ENCODE results near the gene TUBA8. TPM values are rescaled to one million over a fixed set of nuclear protein-coding genes. Genes with fewer than 3 reads are reported as not detected.

TUBA8 gene
- total and polyA plus RNA-seq, 7 experiments from 2014 or later = 0.33 to 3.5 (median 3.1) TPM

DNA sequence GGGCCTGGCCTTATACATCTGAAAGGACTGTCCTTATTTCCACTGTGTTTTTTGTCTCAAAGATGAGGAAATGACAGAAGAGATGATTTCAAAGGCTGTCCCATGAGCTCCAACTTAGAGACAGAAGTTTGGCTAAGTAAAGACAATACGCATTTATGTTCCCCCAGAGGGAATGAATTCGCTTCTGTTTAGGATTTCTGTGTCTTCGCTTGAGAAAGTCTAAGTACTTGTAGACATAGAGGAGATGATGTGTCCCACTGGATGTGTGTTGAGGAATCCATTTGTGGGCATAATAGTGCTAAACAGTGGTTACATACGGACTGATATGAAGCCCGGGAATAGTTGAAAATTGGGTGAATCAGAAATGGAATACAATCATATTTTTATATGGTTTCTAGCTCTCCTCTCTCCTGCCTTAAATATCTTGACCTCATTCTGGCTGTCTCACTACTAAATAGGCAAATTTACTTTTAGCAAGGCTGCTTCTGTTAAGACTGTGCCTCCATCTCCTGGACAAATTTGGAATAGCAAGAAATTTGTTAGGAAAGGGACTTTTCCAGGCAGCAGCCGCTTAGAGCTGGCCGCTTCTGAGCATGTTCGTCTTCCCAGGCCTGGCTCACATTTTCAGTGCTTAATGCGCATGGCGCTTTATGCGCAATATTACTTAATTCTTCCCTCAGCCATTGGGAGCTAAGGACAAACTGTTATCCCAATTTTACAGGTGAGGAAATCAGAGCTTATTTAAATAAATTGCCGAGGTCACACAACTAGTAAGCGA, 34.7 kb upstream of the TUBA8 start:
- Histone ChIP-seq H3K27me3 (ENCODE audit: control insufficient read depth in 2 of 2, insufficient read depth in 2 of 2, low read length in 2 of 2) (no peaks in the 10 kb centered on the region), H3K27ac (ENCODE audit: low read depth, low read length) (peak overlapping the region; percentile 51), H3K9me3 (ENCODE audit: control insufficient read depth in 2 of 3, low read length in 3 of 3) (no peaks in the 10 kb centered on the region), H3K36me3 (ENCODE audit: control insufficient read depth in 2 of 3, insufficient read depth in 3 of 3, low read length in 3 of 3) (peaks cover 0 to 20% (median 3%) of the 10 kb centered on the region in 3 experiments), H3K4me3 (ENCODE audit: low read length) (no peak overlapping the region), H3K4me1 (ENCODE audit: control insufficient read depth in 2 of 2, insufficient read depth in 2 of 2, low read length in 2 of 2) (peaks cover 19 to 27% of the 10 kb centered on the region in 2 donors)
- peaks cover 0 to 3% (median 0%) of the 10 kb centered on the region in 11 donors for H3K9me3 Mint-ChIP-seq
- POLR2A ChIA-PET = interaction anchor here (0.9 to 2.6 kb wide), 4 partner anchors 18 to 299 kb away, joined by 3 to 18 read pairs (median 4); no protein-coding TSS in a partner anchor
- peaks cover 4 to 15% (median 5%) of the 10 kb centered on the region in 5 donors for H3K36me3 Mint-ChIP-seq
- CTCF ChIA-PET = interaction anchor here (0.6 to 4.1 kb wide), 16 partner anchors 11 to 339 kb away, joined by 3 to 87 read pairs (median 4); partner anchors contain the start of gene USP18
- H3K4me3 Mint-ChIP-seq = peak overlapping the region; percentile 40 to 100 (median 72)
- DNase-seq (peak in 7 of 9 donors; percentile 54 to 71 (median 67)), ATAC-seq (peak; percentile 18)
- peaks cover 17 to 47% (median 44%) of the 10 kb centered on the region in 7 donors for H3K4me1 Mint-ChIP-seq
- H3K27ac Mint-ChIP-seq = peak overlapping the region in 8 of 9 donors; percentile 45 to 99 (median 80)
- no peaks in the 10 kb centered on the region for H3K27me3 Mint-ChIP-seq
- intact Hi-C loops (cut with micrococcal nuclease) = loop anchor here (1.0 to 5.0 kb wide), 14 partner anchors 51 to 1641 kb away; partner anchors contain the start of genes MICAL3 (in 2 of the 2), ADA2 (in 1 of the 2), BCL2L13 (in 1 of the 2) and CDC45 (in 1 of the 2)

DNA sequence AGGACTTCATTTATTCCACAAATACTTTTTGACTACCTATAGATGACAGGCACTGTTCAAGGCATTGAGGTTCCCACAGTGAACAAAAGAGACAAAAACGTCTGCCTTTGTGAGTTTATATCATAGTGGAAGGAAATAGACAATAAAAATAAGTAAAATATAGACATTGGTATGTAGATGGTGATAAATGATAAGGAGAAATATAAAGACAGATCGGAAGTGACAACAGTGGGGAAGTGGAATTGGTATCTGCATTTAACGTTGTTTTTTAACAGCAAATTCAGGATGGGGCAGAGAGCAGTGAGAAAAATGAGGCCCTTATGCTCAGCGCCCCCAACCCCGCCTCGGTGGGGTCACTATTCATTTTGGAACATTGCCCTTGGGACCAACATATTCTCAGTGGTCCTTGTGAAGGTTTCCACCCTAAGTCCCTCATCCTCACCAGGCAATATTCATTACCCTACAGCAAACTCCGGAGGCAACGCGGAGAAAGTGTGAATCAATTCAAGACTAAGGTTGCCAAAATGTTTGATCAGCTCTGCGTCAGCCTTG, 33.4 kb upstream of the TUBA8 start:
- H3K27ac Mint-ChIP-seq = peak overlapping the region; percentile 93 to 99 (median 98)
- peaks cover 21 to 59% (median 55%) of the 10 kb centered on the region in 7 donors for H3K4me1 Mint-ChIP-seq
- Histone ChIP-seq H3K4me3 (ENCODE audit: low read length) (peak overlapping the region; percentile 96), H3K36me3 (ENCODE audit: control insufficient read depth in 2 of 3, insufficient read depth in 3 of 3, low read length in 3 of 3) (peaks cover 0 to 29% (median 4%) of the 10 kb centered on the region in 3 experiments), H3K27ac (ENCODE audit: low read depth, low read length) (peak overlapping the region; percentile 80), H3K27me3 (ENCODE audit: control insufficient read depth in 2 of 2, insufficient read depth in 2 of 2, low read length in 2 of 2) (no peaks in the 10 kb centered on the region), H3K9me3 (ENCODE audit: control insufficient read depth in 2 of 3, low read length in 3 of 3) (no peaks in the 10 kb centered on the region), H3K4me1 (ENCODE audit: control insufficient read depth in 2 of 2, insufficient read depth in 2 of 2, low read length in 2 of 2) (peaks cover 19 to 27% of the 10 kb centered on the region in 2 donors)
- POLR2A ChIA-PET = interaction anchor here (0.7 to 2.6 kb wide), 10 partner anchors 8 to 1067 kb away, joined by 3 to 18 read pairs (median 4); partner anchors contain the start of genes ESS2 and USP18
- no peaks in the 10 kb centered on the region for H3K27me3 Mint-ChIP-seq
- peaks cover 5 to 26% (median 18%) of the 10 kb centered on the region in 5 donors for H3K36me3 Mint-ChIP-seq
- CTCF ChIA-PET = interaction anchor here (0.7 to 4.1 kb wide), 6 partner anchors 78 to 340 kb away, joined by 3 to 87 read pairs (median 6); no protein-coding TSS in a partner anchor
- ATAC-seq = no peak
- H3K9me3 Mint-ChIP-seq = peaks cover 0 to 4% (median 0%) of the 10 kb centered on the region in 11 donors
- DNase-seq = peak in 1 of 9 donors; percentile 6
- intact Hi-C loops (cut with micrococcal nuclease) = loop anchor here (1.0 to 5.0 kb wide), 17 partner anchors 52 to 1640 kb away; partner anchors contain the start of genes ATP6V1E1 (in 2 of the 2), BCL2L13 (in 2 of the 2), MICAL3 (in 2 of the 2) and USP18 (in 2 of the 2)
- peak overlapping the region; percentile 94 to 100 (median 97) for H3K4me3 Mint-ChIP-seq

DNA sequence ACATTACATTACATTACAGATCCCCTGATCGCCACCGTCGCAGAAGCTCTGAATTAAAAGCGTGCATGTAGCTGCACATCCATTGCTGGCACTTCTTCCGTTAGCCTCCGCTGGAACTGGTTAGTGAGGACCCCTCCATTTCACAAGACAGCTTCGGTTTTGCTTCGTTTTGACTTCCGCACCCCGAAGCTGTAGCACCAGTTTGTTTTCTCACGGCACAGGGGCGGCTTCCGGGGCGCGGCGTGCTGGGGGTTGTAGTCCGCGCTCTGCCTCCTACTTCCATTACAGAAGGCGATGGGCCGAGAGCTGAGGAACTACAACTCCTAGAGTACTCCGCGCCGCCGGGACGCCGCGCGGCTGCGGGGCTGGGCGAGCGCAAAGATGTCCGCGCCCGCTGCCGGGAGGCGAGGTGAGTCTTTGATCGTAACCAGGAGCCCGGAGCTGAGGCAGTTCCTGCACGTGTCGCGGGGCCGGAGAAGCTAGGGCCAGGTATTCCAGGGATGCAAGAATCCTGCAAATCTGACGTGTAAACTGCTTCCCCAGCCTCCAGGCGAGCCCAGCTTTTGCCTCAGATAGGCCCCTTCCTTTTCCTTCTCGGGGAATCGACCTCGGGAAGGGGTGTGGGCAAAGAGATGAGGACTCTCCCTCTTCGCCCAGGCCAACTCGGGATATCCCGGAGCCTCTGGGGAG, 32.8 kb upstream of the TUBA8 start, which contains the start of gene PEX26:
Gene PEX26 (plus strand): TSS at position 352 of the 690 bp plus-strand sequence. CDS start 387 bp downstream, outside the sequence.
- Histone ChIP-seq H3K9me3 (ENCODE audit: control insufficient read depth in 2 of 3, low read length in 3 of 3) (no peaks in the 10 kb centered on the region), H3K4me1 (ENCODE audit: control insufficient read depth in 2 of 2, insufficient read depth in 2 of 2, low read length in 2 of 2) (peaks cover 19 to 27% of the 10 kb centered on the region in 2 donors), H3K4me3 (ENCODE audit: low read length) (peak within 1 kb of the TSS; percentile 96), H3K36me3 (ENCODE audit: control insufficient read depth in 2 of 3, insufficient read depth in 3 of 3, low read length in 3 of 3) (peaks cover 3 to 35% (median 4%) of the 10 kb centered on the region in 3 experiments), H3K27ac (ENCODE audit: low read depth, low read length) (peak within 1 kb of the TSS; percentile 80), H3K27me3 (ENCODE audit: control insufficient read depth in 2 of 2, insufficient read depth in 2 of 2, low read length in 2 of 2) (no peaks in the 10 kb centered on the region)
- DNase-seq (peak; percentile 85 to 96 (median 95)), ATAC-seq (peak; percentile 99)
- Mint-ChIP-seq H3K4me3 (peak within 1 kb of the TSS; percentile 94 to 100 (median 97)), H3K27ac (peak within 1 kb of the TSS; percentile 93 to 99 (median 98)), H3K4me1 (peaks cover 22 to 66% (median 61%) of the 10 kb centered on the region in 7 donors), H3K27me3 (no peaks in the 10 kb centered on the region), H3K9me3 (peaks cover 0 to 4% (median 0%) of the 10 kb centered on the region in 11 donors), H3K36me3 (peaks cover 5 to 28% (median 24%) of the 10 kb centered on the region in 5 donors)
- intact Hi-C loops (cut with micrococcal nuclease) = loop anchor here (1.0 to 5.0 kb wide), 17 partner anchors 53 to 1640 kb away; partner anchors contain the start of genes ATP6V1E1 (in 2 of the 2), BCL2L13 (in 2 of the 2), MICAL3 (in 2 of the 2) and USP18 (in 2 of the 2)
- CTCF ChIA-PET = interaction anchor here (0.7 to 4.1 kb wide), 6 partner anchors 79 to 341 kb away, joined by 3 to 87 read pairs (median 6); no protein-coding TSS in a partner anchor
- POLR2A ChIA-PET = interaction anchor here (0.7 to 2.6 kb wide), 10 partner anchors 8 to 1067 kb away, joined by 3 to 18 read pairs (median 4); partner anchors contain the start of genes ESS2 and USP18

DNA sequence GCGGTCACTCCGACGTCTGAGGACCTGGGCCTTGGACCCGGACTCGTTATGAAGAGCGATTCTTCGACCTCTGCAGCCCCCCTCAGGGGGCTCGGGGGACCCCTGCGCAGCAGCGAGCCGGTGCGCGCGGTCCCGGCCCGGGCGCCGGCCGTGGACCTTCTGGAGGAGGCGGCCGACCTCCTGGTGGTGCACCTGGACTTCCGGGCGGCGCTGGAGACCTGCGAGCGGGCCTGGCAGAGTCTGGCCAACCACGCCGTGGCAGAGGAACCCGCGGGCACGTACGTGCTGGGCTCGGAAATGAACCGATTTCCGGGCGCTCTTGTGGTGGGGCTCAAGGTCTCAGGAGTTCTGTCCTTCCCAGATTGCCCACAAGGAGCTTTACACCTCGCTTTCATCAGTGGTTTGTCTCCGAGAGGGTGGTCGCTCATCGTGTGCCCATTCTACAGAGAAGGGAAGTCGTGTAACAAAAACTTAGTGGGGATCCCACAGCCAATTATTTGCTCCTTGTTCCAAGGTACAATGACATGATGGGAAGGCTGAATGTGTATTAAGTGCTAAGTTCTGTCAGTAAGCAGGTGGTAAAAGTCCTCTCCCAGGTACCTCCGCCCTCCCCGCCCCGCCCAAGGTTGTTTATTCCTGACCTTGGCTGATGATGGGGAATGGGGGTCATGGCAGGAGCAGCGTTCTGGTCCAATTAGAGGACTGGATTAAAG, 32.1 kb upstream of the TUBA8 start:
- ATAC-seq (no peak), DNase-seq (peak in 6 of 9 donors; percentile 4 to 58 (median 7))
- intact Hi-C loops (cut with micrococcal nuclease) = loop anchor here (5.0 kb wide), 6 partner anchors 191 to 1639 kb away; partner anchors contain the start of genes ADA2 (in 1 of the 2), CDC45 (in 1 of the 2), CECR2 (in 1 of the 2) and UFD1 (in 1 of the 2)
- H3K27me3 ChIP-seq (ENCODE audit: control insufficient read depth in 2 of 2, insufficient read depth in 2 of 2, low read length in 2 of 2) = no peaks in the 10 kb centered on the region
- H3K9me3 ChIP-seq (ENCODE audit: control insufficient read depth in 2 of 3, low read length in 3 of 3) = no peaks in the 10 kb centered on the region
- Mint-ChIP-seq H3K27me3 (no peaks in the 10 kb centered on the region), H3K27ac (peak overlapping the region; percentile 54 to 99 (median 98)), H3K4me3 (peak overlapping the region; percentile 94 to 100 (median 97)), H3K4me1 (peaks cover 22 to 70% (median 66%) of the 10 kb centered on the region in 7 donors), H3K9me3 (peaks cover 0 to 4% (median 0%) of the 10 kb centered on the region in 11 donors), H3K36me3 (peaks cover 5 to 32% (median 29%) of the 10 kb centered on the region in 5 donors)
- H3K27ac ChIP-seq (ENCODE audit: low read depth, low read length) = peak overlapping the region; percentile 80
- peak overlapping the region; percentile 96 for H3K4me3 ChIP-seq (ENCODE audit: low read length)
- H3K4me1 ChIP-seq (ENCODE audit: control insufficient read depth in 2 of 2, insufficient read depth in 2 of 2, low read length in 2 of 2) = peaks cover 19 to 27% of the 10 kb centered on the region in 2 donors
- H3K36me3 ChIP-seq (ENCODE audit: control insufficient read depth in 2 of 3, insufficient read depth in 3 of 3, low read length in 3 of 3) = peaks cover 7 to 42% (median 8%) of the 10 kb centered on the region in 3 experiments
- ChIA-PET POLR2A (interaction anchor here (0.7 to 2.6 kb wide), 7 partner anchors 71 to 1066 kb away, joined by 3 to 18 read pairs (median 3); partner anchors contain the start of genes ESS2 and USP18), CTCF (interaction anchor here (0.9 to 4.1 kb wide), 3 partner anchors 79 to 337 kb away, joined by 5 to 87 read pairs (median 15); no protein-coding TSS in a partner anchor)

DNA sequence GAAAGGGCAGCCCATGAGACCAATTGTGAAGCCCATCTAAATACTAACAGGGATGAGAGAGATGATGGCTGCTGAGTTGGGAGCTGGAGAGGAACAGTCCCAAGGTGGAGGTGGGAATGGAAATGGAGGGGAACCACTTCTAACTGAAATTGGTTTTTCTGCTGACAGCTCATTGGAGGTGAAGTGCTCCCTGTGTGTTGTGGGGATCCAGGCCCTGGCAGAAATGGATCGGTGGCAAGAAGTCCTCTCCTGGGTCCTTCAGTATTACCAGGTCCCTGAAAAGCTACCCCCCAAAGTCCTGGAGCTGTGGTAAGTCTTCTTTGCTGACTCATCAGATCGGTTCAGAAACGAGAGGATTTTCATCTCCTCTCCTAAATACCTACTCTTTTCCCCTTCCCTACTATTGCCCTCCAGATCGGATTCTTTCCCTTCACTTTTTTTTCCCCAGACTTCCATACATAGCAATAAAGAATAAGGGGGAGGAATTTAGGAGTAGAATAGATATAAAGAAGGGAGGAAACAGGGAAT, 30.8 kb upstream of the TUBA8 start:
- Histone ChIP-seq H3K36me3 (ENCODE audit: control insufficient read depth in 2 of 3, insufficient read depth in 3 of 3, low read length in 3 of 3) (peaks cover 7 to 53% (median 12%) of the 10 kb centered on the region in 3 experiments), H3K27me3 (ENCODE audit: control insufficient read depth in 2 of 2, insufficient read depth in 2 of 2, low read length in 2 of 2) (no peaks in the 10 kb centered on the region), H3K27ac (ENCODE audit: low read depth, low read length) (peak overlapping the region; percentile 9), H3K4me1 (ENCODE audit: control insufficient read depth in 2 of 2, insufficient read depth in 2 of 2, low read length in 2 of 2) (peaks cover 19 to 27% of the 10 kb centered on the region in 2 donors), H3K4me3 (ENCODE audit: low read length) (no peak overlapping the region), H3K9me3 (ENCODE audit: control insufficient read depth in 2 of 3, low read length in 3 of 3) (no peaks in the 10 kb centered on the region)
- ATAC-seq (no peak), DNase-seq (no peak)
- ChIA-PET CTCF (no interaction called here), POLR2A (interaction anchor here (0.6 to 1.3 kb wide), 3 partner anchors 13 to 305 kb away, joined by 3 read pairs; partner anchors contain the start of gene USP18)
- H3K4me1 Mint-ChIP-seq = peaks cover 22 to 70% (median 66%) of the 10 kb centered on the region in 7 donors
- peak overlapping the region in 5 of 9 donors; percentile 4 to 96 (median 51) for H3K27ac Mint-ChIP-seq
- peaks cover 5 to 32% (median 29%) of the 10 kb centered on the region in 5 donors for H3K36me3 Mint-ChIP-seq
- intact Hi-C loops (cut with micrococcal nuclease) = loop anchor here (5.0 kb wide), 6 partner anchors 192 to 1638 kb away; partner anchors contain the start of genes ADA2 (in 1 of the 2), CDC45 (in 1 of the 2), CECR2 (in 1 of the 2) and UFD1 (in 1 of the 2)
- no peaks in the 10 kb centered on the region for H3K27me3 Mint-ChIP-seq
- peaks cover 0 to 4% (median 0%) of the 10 kb centered on the region in 11 donors for H3K9me3 Mint-ChIP-seq
- H3K4me3 Mint-ChIP-seq = peak overlapping the region; percentile 15 to 100 (median 88)

Measured in naive thymus-derived CD4-positive, alpha-beta T cell (primary cell).